A549 (cell line): ENCODE measurements around the gene GRAMD1A.

Experiments
- CTCF ChIP-seq: fragments of >200 bp; sonication (Bioruptor Twin); formaldehyde crosslinking; IDR thresholded peaks from 3 replicates; pipeline ENCODE4 v1.5.1; 2016
- EP300 ChIP-seq, 2 experiments: fragments of >200 bp; sonication (Bioruptor Twin); formaldehyde crosslinking; IDR thresholded peaks; 2 replicates in 1 of 2; 3 replicates in 1 of 2; pipeline ENCODE4 v1.6.1; 2016 to 2017
- HDAC2 ChIP-seq: fragments of 200-600 bp; sonication (generic); IDR thresholded peaks from 2 replicates; pipeline ENCODE4 v1.6.1; 2016
- HOXB5 ChIP-seq: fragments of 250-450 bp; sonication (Bioruptor Pico); IDR thresholded peaks from 2 replicates; pipeline ENCODE4 v1.5.0; 2020; ENCODE audit warnings: mild to moderate bottlenecking, moderate library complexity
- POLR2A ChIP-seq: IDR thresholded peaks from 2 replicates; pipeline ENCODE4 v1.6.1; 2012; ENCODE audit warnings: mild to moderate bottlenecking, low read length

GRCh38 chr19:35073516-35073915 lies 73.4 kb downstream of the GRAMD1A start:
- TF ChIP-seq HOXB5 (CRISPR knock-in tag): no peak
- no peak for TF ChIP-seq EP300 (IDR thresholded peaks at IDR 0.05)
- no peak for TF ChIP-seq HDAC2
- TF ChIP-seq CTCF: no peak
- no peak for TF ChIP-seq POLR2A
